Fibroblast of pulmonary artery (primary cell): ENCODE measurements around the gene ABCG1.

Source experiments
- DNase-seq: peaks from one replicate; pipeline ENCODE4 v3.0.0-alpha.2; 2010; ENCODE audit warnings: low read depth
- H3K4me3 ChIP-seq: replicated peaks from 2 replicates; pipeline ENCODE4 v1.5.1; 2011; ENCODE audit warnings: low read depth, mild to moderate bottlenecking, control low read depth, low read length, moderate library complexity
- TF ChIP-seq, protein P1 (sequence below): IDR thresholded peaks from 2 replicates; pipeline ENCODE4 v1.5.1; 2011; ENCODE audit warnings: mild to moderate bottlenecking, control low read depth, low read length, inconsistent platforms; ENCODE audit errors: missing control alignments

ABCG1 gene

DNA sequence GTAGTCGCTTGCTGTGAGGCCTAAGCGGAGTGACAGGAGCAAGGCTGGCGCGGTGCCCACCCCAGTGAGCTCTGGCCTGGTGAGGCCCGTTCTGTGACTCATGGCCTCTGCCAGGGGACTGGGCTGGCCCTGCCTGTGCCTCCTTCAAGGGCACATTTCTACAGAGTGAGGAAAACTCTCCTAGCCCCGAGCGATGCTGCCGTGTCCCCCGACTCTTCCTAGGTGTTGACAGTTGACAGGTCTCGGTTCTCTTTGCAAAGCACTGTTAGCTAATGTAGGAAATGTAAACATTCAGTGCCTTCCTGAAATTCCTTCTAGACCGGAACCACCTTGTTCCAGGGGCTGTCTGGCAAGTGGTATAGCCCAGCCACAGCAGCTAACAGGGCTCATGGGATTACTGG lies 43.9 kb downstream of the ABCG1 start:
- no peak overlapping the region for H3K4me3 ChIP-seq
- DNase-seq: peak; percentile 59
- TF ChIP-seq, protein P1, sequence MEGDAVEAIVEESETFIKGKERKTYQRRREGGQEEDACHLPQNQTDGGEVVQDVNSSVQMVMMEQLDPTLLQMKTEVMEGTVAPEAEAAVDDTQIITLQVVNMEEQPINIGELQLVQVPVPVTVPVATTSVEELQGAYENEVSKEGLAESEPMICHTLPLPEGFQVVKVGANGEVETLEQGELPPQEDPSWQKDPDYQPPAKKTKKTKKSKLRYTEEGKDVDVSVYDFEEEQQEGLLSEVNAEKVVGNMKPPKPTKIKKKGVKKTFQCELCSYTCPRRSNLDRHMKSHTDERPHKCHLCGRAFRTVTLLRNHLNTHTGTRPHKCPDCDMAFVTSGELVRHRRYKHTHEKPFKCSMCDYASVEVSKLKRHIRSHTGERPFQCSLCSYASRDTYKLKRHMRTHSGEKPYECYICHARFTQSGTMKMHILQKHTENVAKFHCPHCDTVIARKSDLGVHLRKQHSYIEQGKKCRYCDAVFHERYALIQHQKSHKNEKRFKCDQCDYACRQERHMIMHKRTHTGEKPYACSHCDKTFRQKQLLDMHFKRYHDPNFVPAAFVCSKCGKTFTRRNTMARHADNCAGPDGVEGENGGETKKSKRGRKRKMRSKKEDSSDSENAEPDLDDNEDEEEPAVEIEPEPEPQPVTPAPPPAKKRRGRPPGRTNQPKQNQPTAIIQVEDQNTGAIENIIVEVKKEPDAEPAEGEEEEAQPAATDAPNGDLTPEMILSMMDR: no peak

DNA sequence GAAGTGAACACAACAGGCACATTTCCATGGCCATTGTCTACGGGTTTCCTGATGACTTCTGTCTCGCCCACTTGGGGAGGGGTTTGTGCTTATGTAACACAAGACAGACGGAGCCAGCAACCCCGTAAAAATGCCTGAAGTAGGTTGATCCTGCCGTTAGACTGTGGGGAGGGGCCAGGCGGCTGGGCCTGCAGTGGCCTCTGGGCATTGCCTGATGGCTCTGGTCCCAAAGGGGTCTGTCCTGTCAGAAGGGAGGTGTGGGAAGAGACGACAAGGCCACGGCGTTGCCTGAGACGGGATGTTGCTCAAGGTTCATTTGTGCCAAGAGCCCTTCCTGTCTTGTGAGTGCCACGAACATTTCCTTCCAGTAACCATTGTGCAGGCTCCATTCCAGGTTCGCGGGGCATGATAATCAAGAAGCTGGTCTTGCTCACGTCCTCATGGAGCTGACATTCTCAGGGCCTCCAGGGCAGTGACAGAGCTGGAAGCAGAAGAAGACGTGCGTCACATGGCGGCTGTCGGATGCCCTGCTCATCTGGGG lies 44.7 kb downstream of the ABCG1 start:
- no peak overlapping the region for H3K4me3 ChIP-seq
- TF ChIP-seq, protein P1: no peak
- peak; percentile 85 for DNase-seq

DNA sequence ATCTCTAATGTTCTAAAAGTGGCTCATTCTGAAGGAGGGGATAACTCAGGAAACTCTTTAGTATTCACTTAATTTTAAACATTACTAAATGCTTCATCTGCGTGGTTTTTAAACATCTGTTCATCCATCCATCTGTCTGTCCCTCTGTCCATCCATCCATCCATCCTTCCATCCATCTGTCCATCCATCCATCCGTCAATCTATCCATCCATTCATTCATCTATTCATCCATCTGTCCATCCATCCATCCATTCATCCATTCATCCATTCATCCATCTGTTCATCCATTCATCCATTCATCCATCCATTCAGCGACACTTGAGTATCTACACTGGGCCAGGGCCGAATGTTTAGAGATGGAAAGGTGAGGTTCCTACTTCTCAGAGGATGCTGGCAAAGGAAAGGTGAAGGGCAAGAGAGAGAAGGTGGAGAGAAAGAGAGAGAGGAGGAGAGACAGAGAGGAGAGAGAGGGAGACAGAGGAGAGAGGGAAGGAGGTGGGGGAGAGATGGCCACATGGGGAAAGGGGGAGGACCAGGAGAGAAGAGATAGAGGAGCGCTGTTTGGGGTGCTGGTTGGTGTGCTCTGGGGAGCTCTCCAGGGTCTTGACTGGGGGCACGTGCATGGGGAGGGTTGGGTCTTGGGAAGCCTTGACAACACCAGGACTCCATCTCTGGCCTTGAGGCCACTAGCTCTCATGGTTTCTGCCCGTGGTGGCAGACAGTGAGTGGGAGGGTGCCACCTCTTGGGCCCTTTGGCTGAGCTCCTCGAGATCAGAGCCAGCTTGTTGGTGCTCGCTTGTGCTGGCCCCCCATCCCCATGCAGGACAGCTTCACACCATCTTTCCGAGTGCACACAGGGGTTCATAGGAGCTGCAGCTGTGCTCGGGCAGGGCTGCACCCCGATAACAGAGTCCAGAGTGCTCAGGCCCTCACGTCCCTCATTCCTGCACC lies 45.6 kb downstream of the ABCG1 start:
- no peak overlapping the region for H3K4me3 ChIP-seq
- TF ChIP-seq, protein P1: no peak
- no peak for DNase-seq

DNA sequence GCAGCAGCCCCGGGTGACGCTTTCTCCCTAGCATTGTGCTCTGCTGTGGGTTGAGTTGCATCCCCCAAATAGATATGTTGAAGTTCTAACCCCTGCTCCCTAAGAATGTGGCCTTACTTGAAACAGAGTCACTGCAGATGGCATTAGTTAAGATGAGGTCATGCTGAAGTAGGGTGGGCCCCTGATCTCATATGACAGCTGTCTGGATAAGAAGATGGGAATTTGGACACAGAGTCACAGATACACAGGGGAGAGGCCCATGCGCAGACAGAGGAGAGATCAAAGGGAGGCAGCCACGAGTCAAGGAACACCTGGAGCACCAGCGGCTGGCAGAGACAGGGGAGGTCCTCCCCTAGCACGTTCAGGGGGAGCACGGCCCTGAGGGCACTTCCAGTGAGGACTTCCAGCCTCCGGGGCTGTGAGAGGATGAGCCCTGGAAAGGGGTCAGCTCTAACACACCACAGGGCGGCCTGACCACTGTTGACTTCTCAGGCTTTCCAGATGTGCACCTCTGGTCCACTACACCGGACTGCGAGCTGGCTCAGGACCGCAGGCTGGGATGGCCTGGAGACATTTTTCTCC lies 46.4 kb downstream of the ABCG1 start:
- TF ChIP-seq, protein P1: no peak
- no peak for DNase-seq
- H3K4me3 ChIP-seq: no peak overlapping the region

DNA sequence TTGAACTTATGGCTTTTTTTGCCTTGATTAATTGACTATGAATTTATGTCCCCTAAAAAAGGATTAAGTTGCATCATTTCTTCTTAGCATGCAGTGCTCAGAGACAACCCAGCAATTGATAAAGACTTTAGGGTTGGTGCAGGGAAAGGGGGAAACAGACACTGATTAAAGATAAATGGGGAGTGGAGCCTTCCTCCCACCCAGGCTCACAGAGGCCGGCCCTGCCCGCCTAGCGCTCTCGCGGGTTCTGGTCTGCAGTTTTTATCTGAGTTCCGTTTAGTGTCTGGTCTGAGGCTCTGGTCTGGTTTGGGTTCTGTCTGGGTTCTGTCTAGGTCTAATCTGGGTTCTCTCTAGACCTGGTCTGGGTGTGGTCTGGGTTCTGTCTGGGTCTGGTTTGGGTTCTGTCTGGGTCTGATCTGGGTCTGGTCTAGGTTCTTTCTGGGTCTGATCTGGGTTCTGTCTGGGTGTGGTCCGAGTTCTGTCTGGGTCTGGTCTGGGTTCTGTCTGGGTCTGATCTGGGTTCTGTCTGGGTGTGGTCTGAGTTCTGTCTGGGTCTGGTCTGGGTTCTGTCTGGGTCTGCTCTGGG lies 48.1 kb downstream of the ABCG1 start:
- DNase-seq: no peak
- TF ChIP-seq, protein P1: no peak
- H3K4me3 ChIP-seq: no peak overlapping the region

DNA sequence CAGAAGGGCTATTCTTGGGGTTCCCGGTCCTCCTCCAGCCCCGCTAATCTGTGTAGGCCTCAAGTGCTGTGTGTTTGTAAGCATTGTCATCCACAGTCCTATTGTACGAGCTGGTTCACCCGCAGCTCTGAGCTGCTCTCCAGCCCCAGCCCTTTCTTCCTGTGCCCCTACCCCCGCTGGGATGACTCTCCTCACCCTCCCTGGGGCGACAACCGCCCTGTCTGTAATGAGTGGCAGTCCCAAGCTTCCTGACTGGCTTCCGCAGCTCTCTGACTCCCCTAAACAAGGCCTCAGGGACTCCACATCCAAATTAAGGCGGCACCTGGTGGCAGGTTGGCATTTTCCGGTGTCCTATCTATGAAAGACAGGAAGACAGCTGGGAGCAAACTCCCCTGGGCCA lies 50.4 kb downstream of the ABCG1 start:
- DNase-seq: no peak
- no peak overlapping the region for H3K4me3 ChIP-seq
- TF ChIP-seq, protein P1: no peak
